OCI-LY7 (cell line): Measurements from ENCODE around the gene ECEL1. TPM values are rescaled to one million over a fixed set of nuclear protein-coding genes. Genes with fewer than 3 reads are reported as not detected.

Source experiments
- BruUV-seq: library from RNA; stranded (reverse); fragments of 400-500 nt; replicated peaks from 2 replicates; lab custom pipeline; 2021; lab: Mats Ljungman, UMichigan
- CTCF ChIA-PET: fragments of 300-600 bp; sonication (Branson Sonifier 250); formaldehyde crosslinking; loops from one replicate; lab custom pipeline; 2022; ENCODE audit warnings: antibody characterized with exemption; ENCODE audit not compliant: unreplicated experiment; lab: Charles Lee
- POLR2A ChIA-PET: fragments of 300-600 bp; sonication (Branson Sonifier 250); formaldehyde crosslinking; loops from one replicate; lab custom pipeline; 2022; ENCODE audit warnings: antibody characterized with exemption; lab: Charles Lee
- DNase-seq: peaks from one replicate; pipeline ENCODE4 v3.0.0-alpha.2; 2015; ENCODE audit warnings: low spot score
- H2AFZ ChIP-seq: fragments of 200-600 bp; sonication (generic), shearing (Covaris generic); 2 replicates; pipeline ENCODE4 v1.6.1; 2014; ENCODE audit warnings: mild to moderate bottlenecking, antibody characterized with exemption, low read length, moderate library complexity
- H3K27ac ChIP-seq: fragments of 200-600 bp; sonication (generic); 2 replicates; pipeline ENCODE4 v1.5.1; 2014; ENCODE audit warnings: mixed run types, low read depth, mild to moderate bottlenecking, moderate library complexity, low read length, inconsistent platforms; ENCODE audit not compliant: poor library complexity, severe bottlenecking
- H3K36me3 ChIP-seq: fragments of 200-600 bp; sonication (generic); 2 replicates; pipeline ENCODE4 v1.6.1; 2014; ENCODE audit warnings: mild to moderate bottlenecking, antibody characterized with exemption, low read length, moderate library complexity, mixed read lengths; ENCODE audit not compliant: insufficient read depth
- H3K4me1 ChIP-seq: fragments of 200-600 bp; sonication (generic); 2 replicates; pipeline ENCODE4 v1.5.1; 2014; ENCODE audit warnings: mild to moderate bottlenecking, low read length; ENCODE audit not compliant: insufficient read depth, poor library complexity, severe bottlenecking
- H3K4me2 ChIP-seq: fragments of 200-600 bp; sonication (generic); 2 replicates; pipeline ENCODE4 v1.6.1; 2014; ENCODE audit warnings: mild to moderate bottlenecking, low read length
- H3K4me3 ChIP-seq: fragments of 200-600 bp; sonication (generic); 2 replicates; pipeline ENCODE4 v1.5.1; 2014; ENCODE audit warnings: mild to moderate bottlenecking, low read depth, low read length; ENCODE audit not compliant: poor library complexity, severe bottlenecking
- H3K79me2 ChIP-seq: fragments of 200-600 bp; sonication (generic); 2 replicates; pipeline ENCODE4 v1.6.1; 2016; ENCODE audit warnings: low read depth, mild to moderate bottlenecking, low read length, moderate library complexity, mixed read lengths; ENCODE audit not compliant: insufficient read depth
- H3K9me2 ChIP-seq: fragments of 200-600 bp; sonication (generic); 2 replicates; pipeline ENCODE4 v1.6.1; 2016; ENCODE audit warnings: mild to moderate bottlenecking, low read length, mixed read lengths; ENCODE audit not compliant: insufficient read depth
- H3K9me3 ChIP-seq: fragments of 200-600 bp; sonication (generic); 2 replicates; pipeline ENCODE4 v1.6.1; 2014; ENCODE audit warnings: mild to moderate bottlenecking, mixed run types, low read length, mixed read lengths
- H4K20me1 ChIP-seq: fragments of 200-600 bp; sonication (generic); 2 replicates; pipeline ENCODE4 v1.6.1; 2014; ENCODE audit warnings: mild to moderate bottlenecking, antibody characterized with exemption, low read length, moderate library complexity, mixed read lengths; ENCODE audit not compliant: insufficient read depth
- CTCF ChIP-seq: fragments of 200-600 bp; sonication (generic); conservative IDR thresholded peaks from 2 replicates; pipeline ENCODE4 v1.5.1; 2014; ENCODE audit warnings: mild to moderate bottlenecking, antibody characterized with exemption, low read length, moderate library complexity, mixed read lengths
- EZH2phosphoT487 ChIP-seq: fragments of 200-600 bp; sonication (generic); IDR thresholded peaks from 2 replicates; pipeline ENCODE4 v1.6.1; 2018; ENCODE audit warnings: low read depth, borderline replicate concordance, mild to moderate bottlenecking, mixed run types, antibody characterized with exemption, low read length, moderate library complexity, mixed read lengths
- intact Hi-C: fragments of 100-400 bp; cut with micrococcal nuclease; formaldehyde crosslinking; loops from one replicate; pipeline ENCODE4 v1.10.0; 2022; ENCODE audit not compliant: unreplicated experiment
- total RNA-seq, 2 experiments: library from RNA; depleted of rRNA in 1 of 2; stranded (reverse); fragments of >200 nt in 1 of 2; shearing (Covaris generic) in 1 of 2; gene quantifications; 2 replicates each; pipeline ENCODE4 v1.2.3, GENCODE V29; 2014 to 2022

The ECEL1 gene
- total RNA-seq, 2 experiments from 2014 or later = not detected

- Histone ChIP-seq H3K36me3 (no peaks in the 10 kb centered on the region), H3K4me1 (peaks cover 49% of the 10 kb centered on the region), H3K27ac (no peak overlapping the region), H4K20me1 (no peaks in the 10 kb centered on the region), H3K9me2 (no peaks in the 10 kb centered on the region), H2AFZ (no peak overlapping the region), H3K79me2 (no peaks in the 10 kb centered on the region), H3K4me2 (no peak overlapping the region), H3K9me3 (no peaks in the 10 kb centered on the region), H3K4me3 (no peak overlapping the region)
- TF ChIP-seq EZH2phosphoT487 (no peak), CTCF (no peak)
- BruUV-seq = no TSS peak
- POLR2A ChIA-PET = interaction anchor here (0.5 to 1.5 kb wide), 2 partner anchors 16 to 105 kb away, joined by 3 to 10 read pairs; no protein-coding TSS in a partner anchor
- CTCF ChIA-PET = no interaction called here
- intact Hi-C loops = no loop called here
- DNase-seq = no peak
Measured at GRCh38 chr2:232530626-232531260, 43.1 kb upstream of the ECEL1 start.

- Histone ChIP-seq H3K4me3 (no peak overlapping the region), H4K20me1 (no peaks in the 10 kb centered on the region), H3K9me2 (no peaks in the 10 kb centered on the region), H3K4me2 (no peak overlapping the region), H3K4me1 (peaks cover 49% of the 10 kb centered on the region), H3K9me3 (no peaks in the 10 kb centered on the region), H3K79me2 (no peaks in the 10 kb centered on the region), H2AFZ (no peak overlapping the region), H3K27ac (no peak overlapping the region), H3K36me3 (no peaks in the 10 kb centered on the region)
- ChIA-PET POLR2A (no interaction called here), CTCF (no interaction called here)
- intact Hi-C loops = loop anchor here (10.0 kb wide), 1 partner anchor 165 kb away; no protein-coding TSS in a partner anchor
- no peak for DNase-seq
- no TSS peak for BruUV-seq
- TF ChIP-seq CTCF = no peak
Measured at GRCh38 chr2:232529806-232530547, 42.3 kb upstream of the ECEL1 start.
